Activated T-cell treated with anti-CD3 and anti-CD28 coated beads, Interleukin-2, amount 50 U/mL, for 72 hours (primary cell): ENCODE results near the gene TSSK2. TPM values are rescaled to one million over a fixed set of nuclear protein-coding genes. Genes with fewer than 3 reads are reported as not detected.
"Not testable (repeated sequence)": the region's sequence is repeated elsewhere in the genome, so short reads cannot be mapped to it uniquely, and the experiment has no call there.

ENCODE experiments used
- ATAC-seq, 2 donors: fragments of 150-1000 bp; cut with Tn5 transposase; replicated peaks in 1 of 2; 2 replicates each; pipeline ENCODE4 v1.10.0; 2021; ENCODE audit warnings: moderate library complexity in 2 of 2, mild to moderate bottlenecking in 1 of 2
- DNase-seq, 2 donors: peaks; one replicate each; pipeline ENCODE4 v3.0.0; 2021 to 2022; ENCODE audit warnings: mixed read lengths in 1 of 2
- H3K27ac Mint-ChIP-seq: one replicate; pipeline ENCODE4 v1.8.0; 2022; ENCODE audit warnings: mild to moderate bottlenecking, moderate library complexity, mixed read lengths
- H3K27me3 Mint-ChIP-seq: one replicate; pipeline ENCODE4 v1.8.0; 2022; ENCODE audit warnings: low read depth, mixed read lengths
- H3K36me3 Mint-ChIP-seq, 2 donors: one replicate each; pipeline ENCODE4 v1.8.0; 2022; ENCODE audit warnings: mixed read lengths in 2 of 2, mild to moderate bottlenecking in 1 of 2; ENCODE audit not compliant: insufficient read depth in 2 of 2
- H3K4me1 Mint-ChIP-seq: one replicate; pipeline ENCODE4 v1.8.0; 2022; ENCODE audit warnings: low read depth, mixed read lengths
- H3K4me3 Mint-ChIP-seq, 2 donors: one replicate each; pipeline ENCODE4 v1.8.0; 2022; ENCODE audit warnings: mild to moderate bottlenecking in 2 of 2, mixed read lengths in 2 of 2, moderate library complexity in 2 of 2
- H3K9me3 Mint-ChIP-seq, 2 donors: one replicate each; pipeline ENCODE4 v1.8.0; 2022; ENCODE audit warnings: mixed read lengths in 2 of 2
- total RNA-seq, 2 donors: library from RNA; stranded (reverse); gene quantifications; one replicate each; pipeline ENCODE4 v1.2.3, GENCODE V29; 2022

Gene TSSK2
- total RNA-seq, 2 donors from 2014 or later = not detected

- Mint-ChIP-seq H3K4me1 (peaks cover 18% of the 10 kb centered on the region), H3K4me3 (peak overlapping the region; percentile 95 to 100), H3K27me3 (peaks cover 20% of the 10 kb centered on the region), H3K9me3 (no peaks in the 10 kb centered on the region), H3K27ac (peak overlapping the region; percentile 98), H3K36me3 (peaks cover 3 to 13% of the 10 kb centered on the region in 2 donors)
- peak; percentile 51 to 54 for ATAC-seq
- DNase-seq = peak; percentile 55 to 60
These were observed 12.9 kb downstream of the TSSK2 start for GRCh38 chr22:19143967-19144400.

- Mint-ChIP-seq H3K4me1 (peaks cover 26% of the 10 kb centered on the region), H3K9me3 (no peaks in the 10 kb centered on the region), H3K27me3 (peaks cover 28% of the 10 kb centered on the region), H3K4me3 (no peak overlapping the region), H3K27ac (no peak overlapping the region), H3K36me3 (peaks cover 5 to 14% of the 10 kb centered on the region in 2 donors)
- no peak for ATAC-seq
- DNase-seq = no peak
These were observed 15.3 kb downstream of the TSSK2 start for GRCh38 chr22:19146215-19146968.

- ATAC-seq = no peak
- Mint-ChIP-seq H3K27me3 (peaks cover 37% of the 10 kb centered on the region), H3K9me3 (no peaks in the 10 kb centered on the region), H3K36me3 (peaks cover 8 to 9% of the 10 kb centered on the region in 2 donors), H3K4me3 (no peak overlapping the region), H3K27ac (no peak overlapping the region), H3K4me1 (peaks cover 26% of the 10 kb centered on the region)
- no peak for DNase-seq
These were observed 16.2 kb downstream of the TSSK2 start for GRCh38 chr22:19147195-19147780.

GRCh38 chr22:19148417-19149046 is 17.4 kb downstream of the TSSK2 start:
- Mint-ChIP-seq H3K4me1 (peaks cover 23% of the 10 kb centered on the region), H3K27me3 (peaks cover 48% of the 10 kb centered on the region), H3K36me3 (peaks cover 8 to 9% of the 10 kb centered on the region in 2 donors), H3K9me3 (no peaks in the 10 kb centered on the region), H3K4me3 (peak overlapping the region; percentile 19 to 76), H3K27ac (no peak overlapping the region)
- DNase-seq (no peak), ATAC-seq (no peak)

- H3K27me3 Mint-ChIP-seq = peaks cover 52% of the 10 kb centered on the region
- no peaks in the 10 kb centered on the region for H3K9me3 Mint-ChIP-seq
- ATAC-seq (peak; percentile 20 to 32), DNase-seq (peak; percentile 54 to 55)
- peaks cover 4 to 7% of the 10 kb centered on the region in 2 donors for H3K36me3 Mint-ChIP-seq
- no peak overlapping the region for H3K27ac Mint-ChIP-seq
- peak overlapping the region; percentile 59 to 76 for H3K4me3 Mint-ChIP-seq
- H3K4me1 Mint-ChIP-seq = peaks cover 16% of the 10 kb centered on the region
These were observed 18.2 kb downstream of the TSSK2 start for GRCh38 chr22:19149047-19149883.

- Mint-ChIP-seq H3K27me3 (peaks cover 56% of the 10 kb centered on the region), H3K9me3 (no peaks in the 10 kb centered on the region), H3K27ac (no peak within 1 kb of the TSS), H3K4me1 (peaks cover 8% of the 10 kb centered on the region), H3K4me3 (peak within 1 kb of the TSS; percentile 73 to 81), H3K36me3 (peaks cover 2 to 7% of the 10 kb centered on the region in 2 donors)
- DNase-seq (no peak), ATAC-seq (peak in 1 of 2 donors; percentile 22)
These were observed 18.9 kb downstream of the TSSK2 start, which contains the start of gene GSC2 for GRCh38 chr22:19149991-19150390. GSC2 (minus strand) TSS chr22:19150292; CDS start chr22:19150283, 9 bp downstream.

GRCh38 chr22:19150482-19151328 is 19.6 kb downstream of the TSSK2 start:
- Mint-ChIP-seq H3K9me3 (no peaks in the 10 kb centered on the region), H3K4me3 (peak overlapping the region; percentile 73 to 81), H3K4me1 (peaks cover 8% of the 10 kb centered on the region), H3K27me3 (peaks cover 58% of the 10 kb centered on the region), H3K36me3 (peaks cover 2 to 7% of the 10 kb centered on the region in 2 donors), H3K27ac (no peak overlapping the region)
- ATAC-seq (no peak), DNase-seq (no peak)

- Mint-ChIP-seq H3K4me1 (peaks cover 8% of the 10 kb centered on the region), H3K9me3 (no peaks in the 10 kb centered on the region), H3K27me3 (peaks cover 56% of the 10 kb centered on the region), H3K36me3 (peaks cover 2 to 7% of the 10 kb centered on the region in 2 donors), H3K27ac (no peak overlapping the region), H3K4me3 (peak overlapping the region; percentile 73 to 81)
- no peak for DNase-seq
- no peak for ATAC-seq
These were observed 20.5 kb downstream of the TSSK2 start for GRCh38 chr22:19151329-19152191.

- Mint-ChIP-seq H3K4me3 (no peak overlapping the region), H3K9me3 (no peaks in the 10 kb centered on the region), H3K27me3 (peaks cover 41% of the 10 kb centered on the region), H3K36me3 (peaks cover 2 to 7% of the 10 kb centered on the region in 2 donors), H3K4me1 (peaks cover 8% of the 10 kb centered on the region), H3K27ac (no peak overlapping the region)
- no peak for ATAC-seq
- DNase-seq = no peak
These were observed 22.1 kb downstream of the TSSK2 start for GRCh38 chr22:19152942-19153883.

GRCh38 chr22:19156109-19156508 is 25.0 kb downstream of the TSSK2 start:
- H3K36me3 Mint-ChIP-seq, H3K4me1 Mint-ChIP-seq, H3K27ac Mint-ChIP-seq, H3K9me3 Mint-ChIP-seq, ATAC-seq, DNase-seq, H3K4me3 Mint-ChIP-seq: not testable (repeated sequence)
- H3K27me3 Mint-ChIP-seq = peaks cover 33% of the 10 kb centered on the region
